HFFc6 (cell line): ENCODE results near the gene ANKRD45. TPM values are rescaled to one million over a fixed set of nuclear protein-coding genes. Genes with fewer than 3 reads are reported as not detected.
"Not testable (repeated sequence)": the region's sequence is repeated elsewhere in the genome, so short reads cannot be mapped to it uniquely, and the experiment has no call there.

Experiments used
- DNase-seq: peaks from one replicate; pipeline ENCODE4 v3.0.0-alpha.2; 2018
- H3K27ac Mint-ChIP-seq: 2 replicates; pipeline ENCODE4 v1.8.0; 2020; ENCODE audit warnings: mild to moderate bottlenecking, mixed read lengths
- H3K27me3 Mint-ChIP-seq: 2 replicates; pipeline ENCODE4 v1.8.0; 2021; ENCODE audit warnings: mild to moderate bottlenecking, moderate library complexity, mixed read lengths; ENCODE audit not compliant: insufficient read depth
- H3K36me3 Mint-ChIP-seq: 2 replicates; pipeline ENCODE4 v1.8.0; 2021; ENCODE audit warnings: low read depth, mixed read lengths
- H3K4me1 Mint-ChIP-seq: 2 replicates; pipeline ENCODE4 v1.8.0; 2020; ENCODE audit warnings: low read depth, mixed read lengths
- H3K4me3 Mint-ChIP-seq: 2 replicates; pipeline ENCODE4 v1.8.0; 2020; ENCODE audit warnings: mild to moderate bottlenecking, moderate library complexity, mixed read lengths
- H3K9me3 Mint-ChIP-seq: 2 replicates; pipeline ENCODE4 v1.8.0; 2020; ENCODE audit warnings: mild to moderate bottlenecking, mixed read lengths
- total RNA-seq, 6 experiments: library from RNA; stranded (reverse); fragmentation: NEBNext Ultra II Directional; extraction: Animal tissue kit (Norgen Biotek cat#: 25700); gene quantifications; 2 replicates in 1 of 6; 3 replicates in 5 of 6; pipeline ENCODE4 v1.2.3, GENCODE V29; 2021
- TF ChIP-seq, protein P1 (sequence below): fragments of 200-600 bp; sonication (generic); IDR thresholded peaks from 2 replicates; pipeline ENCODE4 v1.5.0; 2021; ENCODE audit warnings: antibody characterized with exemption, mild to moderate bottlenecking

ANKRD45 gene
- total RNA-seq, 6 experiments from 2014 or later: 0.11 to 0.31 (median 0.17) TPM; not detected in 3

GRCh38 chr1:173573596-173573995, 96.1 kb downstream of the ANKRD45 start:
- H3K9me3 Mint-ChIP-seq: no peaks in the 10 kb centered on the region
- H3K4me3 Mint-ChIP-seq: no peak overlapping the region
- peaks cover 5% of the 10 kb centered on the region for H3K27me3 Mint-ChIP-seq
- no peaks in the 10 kb centered on the region for H3K4me1 Mint-ChIP-seq
- DNase-seq: no peak
- no peak overlapping the region for H3K27ac Mint-ChIP-seq
- TF ChIP-seq, protein P1, sequence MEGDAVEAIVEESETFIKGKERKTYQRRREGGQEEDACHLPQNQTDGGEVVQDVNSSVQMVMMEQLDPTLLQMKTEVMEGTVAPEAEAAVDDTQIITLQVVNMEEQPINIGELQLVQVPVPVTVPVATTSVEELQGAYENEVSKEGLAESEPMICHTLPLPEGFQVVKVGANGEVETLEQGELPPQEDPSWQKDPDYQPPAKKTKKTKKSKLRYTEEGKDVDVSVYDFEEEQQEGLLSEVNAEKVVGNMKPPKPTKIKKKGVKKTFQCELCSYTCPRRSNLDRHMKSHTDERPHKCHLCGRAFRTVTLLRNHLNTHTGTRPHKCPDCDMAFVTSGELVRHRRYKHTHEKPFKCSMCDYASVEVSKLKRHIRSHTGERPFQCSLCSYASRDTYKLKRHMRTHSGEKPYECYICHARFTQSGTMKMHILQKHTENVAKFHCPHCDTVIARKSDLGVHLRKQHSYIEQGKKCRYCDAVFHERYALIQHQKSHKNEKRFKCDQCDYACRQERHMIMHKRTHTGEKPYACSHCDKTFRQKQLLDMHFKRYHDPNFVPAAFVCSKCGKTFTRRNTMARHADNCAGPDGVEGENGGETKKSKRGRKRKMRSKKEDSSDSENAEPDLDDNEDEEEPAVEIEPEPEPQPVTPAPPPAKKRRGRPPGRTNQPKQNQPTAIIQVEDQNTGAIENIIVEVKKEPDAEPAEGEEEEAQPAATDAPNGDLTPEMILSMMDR: no peak
- no peaks in the 10 kb centered on the region for H3K36me3 Mint-ChIP-seq

GRCh38 chr1:173572201-173572873, 97.3 kb downstream of the ANKRD45 start:
- Mint-ChIP-seq H3K4me1 (no peaks in the 10 kb centered on the region), H3K9me3 (peaks cover 1% of the 10 kb centered on the region; the same call in 1 of the 2 replicates), H3K4me3 (no peak overlapping the region), H3K27me3 (peaks cover 7% of the 10 kb centered on the region), H3K36me3 (no peaks in the 10 kb centered on the region), H3K27ac (no peak overlapping the region)
- TF ChIP-seq, protein P1: no peak
- no peak for DNase-seq

DNA sequence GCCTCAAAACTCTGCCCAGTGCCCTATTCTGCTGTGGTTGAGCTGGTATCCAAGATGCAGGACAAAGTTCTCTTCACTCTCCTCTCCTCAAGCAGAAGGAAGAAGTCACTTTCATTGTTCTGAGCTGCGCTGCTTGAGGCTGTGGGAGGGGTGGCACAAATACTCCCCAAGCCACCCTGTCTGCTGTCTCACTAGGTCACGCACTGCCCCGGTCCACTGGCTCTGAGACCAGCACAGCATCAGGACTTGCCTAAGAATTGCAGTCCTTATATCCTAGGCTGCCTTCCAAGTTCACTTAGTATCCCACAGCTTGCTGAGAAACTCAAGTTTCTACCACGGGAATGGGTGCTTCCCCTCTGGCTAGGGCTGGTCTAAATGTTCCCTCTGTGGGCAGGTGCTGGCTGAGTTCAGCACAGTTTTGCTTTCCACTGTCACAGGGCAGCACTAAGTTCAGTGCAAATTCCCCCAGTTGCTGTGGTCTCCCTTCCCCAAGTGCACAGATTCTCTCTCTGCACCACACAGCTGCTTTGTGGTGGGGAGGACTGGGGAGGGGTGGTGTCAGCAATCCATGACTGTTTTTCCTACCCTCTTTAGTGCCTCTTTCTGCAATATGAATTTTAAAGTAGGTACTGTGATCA, 99.2 kb downstream of the ANKRD45 start:
- H3K9me3 Mint-ChIP-seq: peaks cover 16% of the 10 kb centered on the region; the same call in 1 of the 2 replicates
- H3K27ac Mint-ChIP-seq: no peak overlapping the region
- no peak for DNase-seq
- no peak overlapping the region for H3K4me3 Mint-ChIP-seq
- H3K4me1 Mint-ChIP-seq: no peaks in the 10 kb centered on the region
- peaks cover 13% of the 10 kb centered on the region for H3K27me3 Mint-ChIP-seq
- no peaks in the 10 kb centered on the region for H3K36me3 Mint-ChIP-seq
- TF ChIP-seq, protein P1: no peak

- no peak for DNase-seq
- H3K9me3 Mint-ChIP-seq: peaks cover 16% of the 10 kb centered on the region; the same call in 1 of the 2 replicates
- peaks cover 13% of the 10 kb centered on the region for H3K27me3 Mint-ChIP-seq
- TF ChIP-seq, protein P1: no peak
- no peak overlapping the region for H3K27ac Mint-ChIP-seq
- H3K4me1 Mint-ChIP-seq: no peaks in the 10 kb centered on the region
- no peak overlapping the region for H3K4me3 Mint-ChIP-seq
- H3K36me3 Mint-ChIP-seq: no peaks in the 10 kb centered on the region
Measured at GRCh38 chr1:173568483-173568882, 101.2 kb downstream of the ANKRD45 start.

DNA sequence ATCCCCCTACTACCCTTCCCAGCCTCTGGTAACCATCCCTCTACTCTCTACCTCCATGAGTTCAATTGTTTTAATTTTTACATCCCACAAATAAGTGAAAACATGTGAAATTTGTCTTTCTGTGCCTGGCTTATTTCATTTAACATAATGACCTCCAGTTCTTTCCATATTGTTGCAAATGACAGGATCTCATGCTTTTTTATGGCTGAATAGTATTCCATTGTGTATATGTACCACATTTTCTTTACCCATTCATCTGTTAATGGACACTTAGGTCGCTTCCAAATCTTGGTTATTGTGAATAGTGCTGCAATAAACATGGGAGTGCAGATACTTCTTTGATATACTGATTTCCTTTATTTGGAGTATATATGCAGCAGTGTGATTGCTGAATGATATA, 105.8 kb downstream of the ANKRD45 start:
- not testable (repeated sequence) for H3K27ac Mint-ChIP-seq, H3K4me1 Mint-ChIP-seq, H3K4me3 Mint-ChIP-seq

GRCh38 chr1:173562813-173563212, 106.8 kb downstream of the ANKRD45 start:
- Mint-ChIP-seq H3K27ac (no peak overlapping the region), H3K4me3 (no peak overlapping the region), H3K4me1 (no peaks in the 10 kb centered on the region), H3K27me3 (peaks cover 12% of the 10 kb centered on the region), H3K36me3 (no peaks in the 10 kb centered on the region), H3K9me3 (peaks cover 16% of the 10 kb centered on the region; the same call in 1 of the 2 replicates)
- TF ChIP-seq, protein P1: peak; percentile 26; the same call in 1 of the 2 replicates
- DNase-seq: no peak

More for the DNA sequence above, 105.8 kb downstream of the ANKRD45 start:
- H3K9me3 Mint-ChIP-seq: peaks cover 16% of the 10 kb centered on the region; the same call in 1 of the 2 replicates
- peaks cover 12% of the 10 kb centered on the region for H3K27me3 Mint-ChIP-seq
- not testable (repeated sequence) for DNase-seq, H3K36me3 Mint-ChIP-seq
